ENCODE results near the gene RBPMS2.

GRCh38 chr15:64690578-64691296, 84.7 kb downstream of the RBPMS2 start:
- TF ChIP-seq CTCF (optimal IDR thresholded peaks at IDR 0.05 in 1 of 3, IDR thresholded peaks at IDR 0.05 in 1 of 3, conservative IDR thresholded peaks at IDR 0.05 in 1 of 3; ENCODE audit: extremely low read depth in 1 of 3, insufficient read depth in 2 of 3, low read length in 3 of 3) (peak in 2 of 3 experiments; percentile 12 to 19), EZH2 (IDR thresholded peaks at IDR 0.05; ENCODE audit: low read length) (no peak)

All from keratinocyte (primary cell).